GM21390 (cell line): Measurements from ENCODE around the gene ACSM3.
"Not testable (repeated sequence)": the region's sequence is repeated elsewhere in the genome, so short reads cannot be mapped to it uniquely, and the experiment has no call there.

Experiments used
- ATAC-seq: cut with Tn5 transposase; IDR thresholded peaks from one replicate; pipeline ENCODE4 v1.9.1; 2021; ENCODE audit not compliant: unreplicated experiment

ACSM3 gene

DNA sequence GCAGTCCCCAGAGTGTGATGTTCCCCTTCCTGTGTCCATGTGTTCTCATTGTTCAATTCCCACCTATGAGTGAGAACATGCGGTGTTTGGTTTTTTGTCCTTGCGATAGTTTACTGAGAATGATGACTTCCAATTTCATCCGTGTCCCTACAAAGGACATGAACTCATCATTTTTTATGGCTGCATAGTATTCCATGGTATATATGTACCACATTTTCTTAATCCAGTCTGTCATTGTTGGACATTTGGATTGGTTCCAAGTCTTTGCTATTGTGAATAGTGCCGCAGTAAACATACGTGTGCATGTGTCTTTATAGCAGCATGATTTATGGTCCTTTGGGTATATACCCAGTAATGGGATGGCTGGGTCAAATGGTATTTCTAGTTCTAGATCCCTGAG is 8.0 kb upstream of the ACSM3 start:
- ATAC-seq, result not testable (repeated sequence)

DNA sequence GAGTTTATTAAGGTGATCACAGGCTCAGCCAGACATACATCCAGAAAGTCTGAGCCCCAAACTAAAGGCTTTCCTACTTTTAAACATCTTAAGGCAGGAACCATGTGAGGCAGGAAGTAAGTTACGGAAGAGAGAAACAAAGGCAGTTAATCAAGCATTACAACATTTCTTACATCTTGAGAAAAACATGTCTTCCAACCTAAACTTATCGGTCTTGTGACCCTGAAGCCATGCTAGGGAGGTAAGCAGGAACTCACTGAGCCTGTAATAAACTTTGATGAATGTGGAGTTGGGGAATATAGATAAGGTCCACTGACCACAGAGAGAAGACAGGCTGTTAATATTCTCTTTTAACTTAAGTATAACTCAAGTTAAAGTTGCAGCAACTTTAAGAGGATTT is 3.5 kb upstream of the ACSM3 start:
- ATAC-seq, result no peak

DNA sequence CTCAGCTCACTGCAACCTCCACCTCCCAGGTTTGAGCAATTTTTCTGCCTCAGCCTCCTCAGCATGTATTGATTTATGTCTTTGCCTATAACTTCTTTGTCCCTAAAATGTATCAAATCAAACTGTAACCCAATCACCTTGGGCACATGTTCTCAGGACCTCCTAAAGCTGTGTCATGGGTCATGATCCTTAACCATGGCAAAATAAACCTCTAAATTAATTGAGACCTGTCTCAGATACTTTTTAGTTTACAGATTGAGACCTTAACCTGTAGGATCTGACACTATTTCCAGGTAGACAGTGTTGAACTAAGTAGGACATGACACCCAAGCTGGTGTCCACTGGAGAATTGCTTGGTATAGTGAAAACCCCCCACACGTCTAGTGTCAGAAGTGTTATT is 2.6 kb upstream of the ACSM3 start:
- ATAC-seq, result no peak

DNA sequence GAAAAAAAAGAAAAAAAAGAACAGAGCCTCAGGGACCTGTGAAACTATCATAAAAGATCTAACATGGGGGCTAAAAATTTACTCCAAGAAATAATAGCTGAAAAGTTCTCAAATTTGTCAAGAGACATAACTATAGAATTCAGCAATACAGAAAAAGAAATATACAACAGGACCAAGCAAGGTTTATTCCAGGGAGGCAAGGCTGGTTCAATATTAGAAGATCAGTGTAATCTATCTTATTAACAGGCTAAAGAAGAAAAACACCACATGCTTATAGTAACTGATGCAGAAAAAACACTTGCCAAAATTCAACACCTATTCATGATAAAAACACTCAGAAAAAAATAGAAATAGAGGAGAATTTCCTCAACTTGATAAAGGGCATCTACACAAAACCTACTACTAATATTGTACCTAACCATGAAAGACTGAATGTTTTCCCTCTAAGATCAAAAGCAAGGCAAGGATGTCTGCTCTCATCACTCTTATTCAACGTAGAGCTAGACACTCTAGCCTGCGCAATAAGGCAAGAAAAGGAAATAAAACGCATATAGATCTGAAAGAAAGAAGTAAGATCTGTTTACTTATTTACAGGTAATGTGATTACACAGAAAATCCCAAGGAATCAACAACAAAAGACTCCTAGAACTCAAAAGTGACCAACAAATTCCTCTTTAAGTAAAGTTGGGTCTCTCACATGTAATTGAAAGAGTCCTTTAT is 1.2 kb upstream of the ACSM3 start:
- no peak for ATAC-seq

DNA sequence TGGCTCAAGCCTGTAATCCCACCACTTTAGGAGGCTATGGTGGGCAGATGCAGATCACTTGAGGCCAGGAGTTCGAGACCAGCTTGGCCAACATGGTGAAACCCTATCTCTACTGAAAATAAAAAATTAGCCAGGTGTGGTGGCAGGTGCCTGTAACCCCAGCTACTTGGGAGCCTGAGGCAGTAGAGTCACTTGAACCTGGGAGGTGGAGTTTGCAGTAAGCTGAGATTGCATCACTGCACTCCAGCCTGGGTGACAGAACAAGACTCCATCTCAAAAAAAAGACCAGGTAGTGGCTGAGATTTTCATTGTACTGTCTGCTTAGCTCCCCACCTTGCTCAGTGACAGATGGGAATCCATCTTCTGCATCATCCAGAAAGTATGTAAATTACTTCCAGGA is 634 bp downstream of the ACSM3 start:
- not testable (repeated sequence) for ATAC-seq

GRCh38 chr16:20765732-20766131 is 1.9 kb downstream of the ACSM3 start:
- no peak for ATAC-seq

GRCh38 chr16:20766294-20766693 is 2.5 kb downstream of the ACSM3 start:
- ATAC-seq, result no peak

GRCh38 chr16:20767577-20767976 is 3.8 kb downstream of the ACSM3 start:
- no peak for ATAC-seq

GRCh38 chr16:20768121-20768520 is 4.3 kb downstream of the ACSM3 start:
- no peak for ATAC-seq

GRCh38 chr16:20768818-20769217 is 5.0 kb downstream of the ACSM3 start:
- no peak for ATAC-seq

DNA sequence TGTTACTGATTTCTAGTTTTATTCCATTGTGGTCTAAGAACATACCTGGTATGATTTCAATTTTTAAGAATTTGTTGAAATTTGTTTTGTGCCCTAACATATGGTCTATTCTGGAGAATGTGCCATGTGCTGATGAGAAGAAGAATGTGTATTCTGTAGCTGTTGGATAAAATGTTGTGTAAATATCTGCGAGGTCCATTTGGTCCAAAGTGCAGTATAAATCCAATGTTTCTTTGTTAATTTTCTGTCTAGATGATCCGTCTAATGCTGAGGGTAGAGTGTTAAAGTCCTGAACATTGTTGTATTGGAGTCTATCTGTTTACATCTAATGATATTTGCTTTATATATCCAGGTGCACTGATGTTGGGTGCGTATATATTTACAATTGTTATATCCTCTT is 9.9 kb downstream of the ACSM3 start:
- no peak for ATAC-seq

DNA sequence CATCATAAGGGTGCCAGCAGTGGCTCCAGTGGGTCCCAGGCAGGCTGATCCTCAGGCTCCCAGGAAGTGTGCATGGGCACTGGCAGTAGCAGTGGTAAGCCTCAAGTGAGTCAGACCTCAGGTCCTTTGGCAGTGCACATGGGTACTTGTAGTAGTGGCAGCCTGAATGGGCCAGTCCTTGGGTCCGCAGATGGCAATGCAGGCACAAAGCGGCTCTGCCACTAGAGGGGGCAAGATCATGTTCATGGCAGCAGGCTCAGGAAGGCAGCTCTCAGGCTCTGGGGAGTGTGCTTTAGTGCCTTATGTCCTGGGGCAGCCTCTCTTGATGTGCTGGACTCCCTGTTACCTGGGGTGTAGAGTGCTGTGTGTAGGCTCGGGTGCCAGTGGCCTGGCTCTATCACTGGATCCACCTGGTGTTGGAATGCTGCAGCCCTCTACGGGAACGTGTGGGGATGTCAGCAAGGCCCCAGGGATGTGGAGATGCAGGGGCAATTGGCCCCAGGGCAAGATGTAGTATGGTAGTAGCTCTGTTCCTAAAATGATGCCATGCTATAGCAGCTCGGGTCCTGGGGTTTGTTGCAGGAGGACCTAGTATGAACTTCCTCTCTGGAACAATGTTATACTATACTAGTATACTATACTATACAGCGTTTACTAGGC is 11.0 kb downstream of the ACSM3 start:
- ATAC-seq, result no peak

GRCh38 chr16:20781697-20782096 is 17.9 kb downstream of the ACSM3 start:
- no peak for ATAC-seq

GRCh38 chr16:20782470-20782869 is 18.7 kb downstream of the ACSM3 start:
- ATAC-seq, result no peak

DNA sequence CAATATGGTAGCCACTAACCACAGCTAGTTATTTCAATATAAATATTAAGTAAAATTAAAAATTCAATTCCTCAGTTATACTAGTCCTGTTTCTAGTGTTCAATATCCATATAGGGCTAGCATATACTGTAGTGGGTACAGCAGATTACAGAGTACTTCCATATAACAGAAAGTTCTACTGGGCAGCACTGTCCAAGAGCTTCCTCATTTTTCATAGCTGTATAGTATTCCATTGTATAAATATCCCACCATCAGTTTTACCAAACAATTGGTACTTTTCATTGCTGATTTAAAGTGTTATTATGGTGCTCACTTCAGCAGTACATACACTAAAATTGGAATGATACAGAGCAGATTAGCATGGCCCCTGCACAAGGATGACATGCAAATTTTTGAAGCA is 20.4 kb downstream of the ACSM3 start:
- no peak for ATAC-seq

- no peak for ATAC-seq
Measured at GRCh38 chr16:20789130-20789529, 25.3 kb downstream of the ACSM3 start.

DNA sequence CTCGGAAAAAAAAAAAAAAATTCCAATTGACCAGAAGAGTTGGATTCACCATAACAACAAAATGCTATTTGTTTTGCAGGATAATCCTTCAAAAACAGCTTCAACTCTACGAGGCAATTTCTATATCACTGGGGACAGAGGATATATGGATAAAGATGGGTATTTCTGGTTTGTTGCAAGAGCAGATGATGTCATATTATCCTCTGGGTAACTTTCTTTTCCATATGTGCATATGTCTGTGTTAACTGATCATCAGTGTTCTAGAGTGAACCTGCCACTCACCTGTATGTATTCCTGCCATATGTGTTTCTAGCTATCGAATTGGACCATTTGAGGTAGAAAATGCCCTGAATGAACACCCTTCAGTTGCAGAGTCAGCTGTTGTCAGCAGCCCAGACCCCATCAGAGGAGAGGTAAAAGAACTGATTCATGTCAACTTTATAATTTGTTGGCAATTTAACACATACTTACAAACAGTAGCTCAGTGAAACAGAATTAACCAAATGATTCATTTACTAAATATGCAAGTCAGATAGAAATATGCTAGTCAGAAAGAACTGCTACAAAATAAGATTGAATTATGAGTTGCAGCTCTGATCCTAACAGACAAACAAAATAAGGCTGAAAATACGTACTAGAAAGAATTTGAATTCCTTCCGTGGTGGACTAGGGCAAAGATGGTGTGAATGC is 28.3 kb downstream of the ACSM3 start:
- no peak for ATAC-seq

DNA sequence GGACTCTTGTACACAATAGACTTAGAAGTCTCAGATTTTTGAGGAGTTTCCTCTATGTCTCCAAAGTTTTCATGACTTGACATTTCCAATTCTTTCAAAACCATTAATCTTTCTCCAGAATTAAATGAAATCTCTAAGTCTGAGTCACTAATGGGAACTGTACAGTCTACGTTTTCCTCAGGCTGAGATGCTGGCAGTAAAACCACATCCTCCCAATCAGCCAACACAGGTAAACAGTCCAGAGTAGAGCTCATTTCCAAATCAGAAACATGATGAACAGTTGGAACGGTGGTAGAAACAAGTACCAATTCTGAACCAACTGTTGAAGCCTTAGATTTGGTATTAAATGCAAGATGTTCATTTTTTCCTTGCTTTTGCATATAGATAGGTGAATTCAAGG is 34.5 kb downstream of the ACSM3 start:
- ATAC-seq, result no peak

DNA sequence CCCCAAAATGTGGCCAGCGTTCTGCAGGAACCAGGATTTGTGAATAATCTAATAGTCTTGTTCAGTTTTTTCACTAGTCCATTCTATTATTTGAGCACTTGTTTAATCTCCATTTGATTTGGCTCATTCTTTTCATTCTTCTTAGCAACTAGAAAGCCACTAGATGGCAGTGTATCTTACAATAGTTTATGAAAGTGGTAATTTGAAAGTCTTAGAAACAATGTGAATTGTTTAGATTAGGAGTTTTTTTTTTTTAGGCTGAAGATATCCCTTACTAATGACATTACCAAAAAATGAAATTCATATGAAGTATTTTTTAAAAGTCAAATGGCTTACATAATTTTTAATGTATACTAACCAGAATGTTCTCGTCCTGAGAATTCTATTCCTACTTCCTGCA is 35.8 kb downstream of the ACSM3 start:
- no peak for ATAC-seq

DNA sequence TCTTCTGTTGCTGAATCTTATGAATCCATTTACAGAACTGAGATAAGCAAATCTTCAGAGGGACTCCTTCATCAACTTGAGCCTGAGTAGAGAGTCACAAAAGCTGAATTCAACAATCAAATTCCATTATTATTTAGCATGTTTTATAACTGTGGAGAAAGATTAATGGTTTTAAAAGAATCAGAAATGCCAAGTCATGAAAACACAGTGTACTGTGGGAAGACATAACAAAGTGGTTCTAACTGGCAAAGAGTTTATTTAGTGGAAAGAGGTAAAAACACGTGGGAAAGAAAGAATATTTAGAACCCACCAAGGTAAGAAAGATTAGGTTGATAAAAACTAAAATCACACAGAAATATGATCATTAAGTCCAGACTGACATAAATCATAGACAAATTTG is 37.5 kb downstream of the ACSM3 start:
- ATAC-seq, result no peak

DNA sequence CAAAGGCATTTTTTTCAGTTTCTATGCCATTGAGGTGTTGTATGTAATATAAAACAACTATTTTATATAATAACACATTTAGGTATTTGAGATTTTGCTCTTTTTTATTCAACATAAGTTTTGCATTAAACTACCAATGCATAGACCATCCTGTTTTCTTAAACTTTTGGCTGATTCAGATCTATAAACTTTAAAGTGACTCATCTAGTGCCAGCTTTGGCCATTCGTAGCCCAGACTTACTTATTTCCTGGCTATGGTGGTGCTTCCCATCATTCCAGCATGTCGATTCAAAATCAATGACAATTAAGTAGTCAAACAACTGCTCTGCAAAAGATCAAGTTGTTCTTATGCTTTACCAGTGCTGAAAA is 39.4 kb downstream of the ACSM3 start:
- no peak for ATAC-seq

- ATAC-seq, result no peak
Measured at GRCh38 chr16:20803561-20804214, 39.9 kb downstream of the ACSM3 start.
